ENCODE data around the gene LINGO1.

Gene LINGO1

DNA sequence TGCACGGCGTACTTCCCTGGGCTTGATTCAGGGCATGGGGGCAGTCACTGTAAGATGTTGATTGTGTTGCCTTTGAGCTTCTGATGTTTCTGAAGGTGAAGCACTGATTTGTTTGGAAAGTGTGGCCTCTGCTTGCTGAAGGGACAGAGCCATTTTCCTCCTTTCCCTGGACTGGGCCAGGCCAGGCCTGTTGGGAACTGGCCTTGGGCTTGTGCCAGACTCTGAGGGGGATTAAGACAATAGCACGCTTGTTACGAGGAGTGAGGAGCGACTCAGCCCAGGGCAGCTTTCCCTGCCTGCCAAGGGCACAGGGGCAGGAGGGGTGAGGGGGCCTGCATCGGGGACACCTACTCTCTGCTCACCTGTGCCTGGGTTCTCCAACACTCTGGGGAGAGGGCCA, 42.9 kb downstream of the LINGO1 start:
- DNase-seq, result no peak

DNA sequence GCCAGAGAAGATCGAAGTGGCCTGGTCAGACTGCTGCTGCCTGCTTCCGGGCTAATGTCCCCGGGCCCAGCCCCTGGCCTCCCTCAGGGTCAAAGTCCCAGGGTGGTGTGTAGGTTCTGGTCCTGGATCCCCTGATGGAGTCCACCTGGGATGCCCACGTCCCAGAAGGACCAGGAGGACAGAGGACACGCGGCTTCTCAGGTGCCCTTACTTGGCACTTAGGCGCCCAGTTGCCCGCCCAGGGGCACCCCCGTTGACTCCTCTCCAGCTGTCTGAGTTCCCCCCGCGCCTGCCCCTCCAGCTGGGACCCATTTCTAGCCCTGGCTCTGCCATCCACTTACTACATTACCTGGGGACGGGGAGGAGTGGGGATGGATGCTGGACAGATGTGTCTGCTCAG, 44.6 kb downstream of the LINGO1 start:
- no peak for DNase-seq

DNA sequence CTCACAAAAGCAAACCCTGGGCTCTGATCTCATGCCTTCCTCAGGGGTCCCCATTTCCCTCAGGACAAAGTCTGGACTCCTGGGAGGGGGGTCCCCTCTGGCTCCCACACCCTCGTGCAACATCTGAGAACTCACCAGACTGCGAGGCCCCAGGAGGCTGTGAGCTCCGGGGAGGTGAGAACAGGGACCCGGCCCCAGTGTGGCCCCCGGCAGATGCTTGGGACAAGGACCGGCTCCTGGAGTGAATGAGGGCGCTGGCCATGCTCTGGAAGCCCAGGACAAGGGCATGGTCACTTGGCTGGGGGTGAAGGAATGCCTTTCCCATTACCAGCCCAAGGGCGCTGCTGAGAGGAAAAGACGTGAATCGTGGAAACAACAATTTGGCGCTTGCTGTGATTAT, 48.0 kb downstream of the LINGO1 start:
- DNase-seq, result no peak

DNA sequence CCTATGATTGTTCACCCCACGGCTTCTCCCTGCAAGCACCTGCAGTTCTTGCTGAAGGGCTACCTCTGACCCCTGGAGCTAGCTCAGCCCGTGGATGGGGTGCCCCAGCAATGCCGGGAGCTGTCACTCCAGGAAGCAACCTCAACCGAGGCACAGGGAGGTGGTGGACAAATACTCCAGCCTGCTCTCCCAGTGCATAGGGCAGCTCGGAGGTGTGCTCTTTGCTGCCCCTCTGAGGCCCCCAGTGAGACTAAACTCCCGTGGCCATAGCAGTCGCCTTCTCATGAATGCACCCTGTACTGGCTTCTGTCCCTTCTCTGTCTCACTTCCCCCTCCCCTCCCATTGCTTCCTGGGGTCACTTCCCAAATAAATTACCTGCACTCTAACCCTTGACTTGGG, 48.5 kb downstream of the LINGO1 start:
- no peak for DNase-seq

DNA sequence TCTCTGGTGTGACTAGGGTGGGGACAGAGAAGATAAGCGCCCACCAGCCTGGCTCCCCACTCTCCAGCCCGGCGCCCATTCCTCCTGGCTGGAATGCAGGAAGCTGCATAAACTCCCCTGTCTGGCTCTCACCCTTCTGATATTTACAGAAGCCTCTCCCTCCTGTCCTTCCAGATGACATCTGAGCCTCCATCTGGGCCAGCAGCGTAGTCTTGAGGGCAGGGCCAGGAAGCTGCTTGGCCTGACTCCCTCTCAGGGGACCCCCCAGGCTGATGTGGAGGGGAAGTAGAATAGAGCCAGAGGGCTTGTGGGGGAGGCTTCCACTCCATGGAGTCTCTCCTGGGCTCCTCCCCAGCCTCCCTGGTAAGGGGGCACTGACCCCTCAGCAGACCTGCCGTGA, 49.9 kb downstream of the LINGO1 start:
- DNase-seq, result no peak

DNA sequence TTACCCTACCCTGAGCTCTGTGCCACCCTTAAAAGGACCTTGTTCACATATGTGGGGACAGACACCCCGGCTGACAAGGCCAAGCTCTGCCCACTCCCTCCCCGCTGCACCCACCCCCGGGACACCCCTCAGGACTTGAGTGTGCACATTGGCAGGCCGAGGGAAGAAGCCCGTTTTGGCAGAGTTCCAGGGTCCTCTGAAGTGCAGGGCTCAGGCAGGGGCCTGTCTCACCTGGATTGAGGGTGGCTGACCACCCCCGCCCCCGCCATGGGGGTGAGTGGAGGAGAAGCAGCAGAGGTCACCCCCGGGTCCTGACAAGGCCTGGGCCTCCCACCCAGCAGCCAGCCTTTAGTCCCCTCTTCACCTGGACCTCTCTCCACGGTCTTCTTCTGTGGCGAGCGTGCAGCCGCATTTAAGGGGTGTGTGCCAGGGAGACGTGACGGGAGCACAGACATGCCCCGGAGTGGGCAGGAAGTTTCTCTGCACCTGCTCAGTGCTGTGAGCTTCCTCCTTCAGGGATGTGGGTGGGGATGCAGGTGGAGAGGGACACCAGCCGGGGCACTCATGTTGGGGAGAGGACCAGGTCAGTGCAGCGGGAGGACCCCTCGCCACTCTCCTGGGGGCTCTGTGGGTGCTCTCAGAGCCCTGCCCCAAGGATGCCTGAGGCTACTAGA, 50.7 kb downstream of the LINGO1 start:
- DNase-seq, result no peak

DNA sequence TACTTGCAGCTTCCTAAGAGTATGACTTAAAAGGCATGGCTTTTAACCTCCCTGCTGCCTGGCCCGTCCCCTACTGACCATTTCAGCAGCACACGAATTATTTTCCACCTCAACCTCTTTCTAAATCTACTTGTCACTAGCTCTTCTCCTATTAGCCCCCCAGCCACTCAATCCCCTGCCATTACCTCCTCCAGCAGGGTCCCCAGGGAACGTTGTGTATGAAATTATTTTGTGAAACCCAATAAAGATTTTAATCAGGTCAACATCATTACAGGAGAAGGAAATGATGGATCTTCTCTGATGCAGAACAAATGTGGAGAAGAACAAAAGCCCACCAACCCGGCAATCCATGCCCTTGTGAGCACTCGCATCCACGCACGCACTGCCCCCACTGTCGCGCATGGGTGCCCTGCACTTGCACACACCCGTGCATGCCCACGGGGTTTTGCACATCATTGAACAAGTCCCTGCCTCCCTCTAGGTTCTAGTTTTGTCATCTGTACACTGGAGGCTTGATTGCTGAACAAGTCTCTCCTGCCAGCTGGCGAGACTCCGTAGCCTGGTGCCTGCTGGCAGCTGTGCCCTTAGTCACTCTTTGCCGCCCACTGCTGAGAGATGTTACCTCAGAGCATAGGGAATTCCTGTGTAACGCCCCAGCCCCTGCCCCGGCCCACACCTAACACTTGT, 51.6 kb downstream of the LINGO1 start:
- no peak for DNase-seq

DNA sequence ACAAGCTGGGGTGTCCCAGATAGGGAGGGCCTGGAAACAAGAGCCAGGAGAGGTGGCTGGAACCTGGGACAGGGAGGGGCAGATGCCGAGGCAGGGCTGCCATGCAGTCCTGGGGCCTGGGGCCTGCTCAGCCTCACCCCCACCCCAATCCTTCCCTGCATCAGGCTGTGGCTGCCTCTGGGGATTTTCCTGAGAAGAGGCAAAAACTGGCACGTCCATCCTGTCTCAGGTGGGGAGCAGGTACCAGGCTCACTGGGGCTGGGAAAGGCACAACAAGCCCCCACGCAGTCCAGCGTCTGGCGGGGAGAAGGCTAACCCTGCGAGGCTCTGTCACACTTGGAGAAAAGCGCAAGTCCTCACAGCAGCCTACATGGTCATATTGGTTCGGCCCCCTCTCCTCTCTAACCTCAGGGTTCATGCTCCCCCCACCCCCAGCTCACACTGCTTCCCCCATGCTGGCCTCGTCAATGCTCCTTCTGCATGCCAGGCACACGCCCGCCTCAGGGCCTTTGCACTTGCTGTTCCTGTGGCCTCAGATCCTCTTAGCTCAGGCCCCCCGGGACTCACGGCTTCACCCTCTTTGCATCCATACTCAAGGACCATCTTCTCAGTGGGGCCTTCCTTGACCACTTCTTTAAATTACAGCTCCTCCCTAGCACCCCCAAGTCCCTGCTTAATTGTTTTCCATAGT, 53.1 kb downstream of the LINGO1 start:
- no peak for DNase-seq

DNA sequence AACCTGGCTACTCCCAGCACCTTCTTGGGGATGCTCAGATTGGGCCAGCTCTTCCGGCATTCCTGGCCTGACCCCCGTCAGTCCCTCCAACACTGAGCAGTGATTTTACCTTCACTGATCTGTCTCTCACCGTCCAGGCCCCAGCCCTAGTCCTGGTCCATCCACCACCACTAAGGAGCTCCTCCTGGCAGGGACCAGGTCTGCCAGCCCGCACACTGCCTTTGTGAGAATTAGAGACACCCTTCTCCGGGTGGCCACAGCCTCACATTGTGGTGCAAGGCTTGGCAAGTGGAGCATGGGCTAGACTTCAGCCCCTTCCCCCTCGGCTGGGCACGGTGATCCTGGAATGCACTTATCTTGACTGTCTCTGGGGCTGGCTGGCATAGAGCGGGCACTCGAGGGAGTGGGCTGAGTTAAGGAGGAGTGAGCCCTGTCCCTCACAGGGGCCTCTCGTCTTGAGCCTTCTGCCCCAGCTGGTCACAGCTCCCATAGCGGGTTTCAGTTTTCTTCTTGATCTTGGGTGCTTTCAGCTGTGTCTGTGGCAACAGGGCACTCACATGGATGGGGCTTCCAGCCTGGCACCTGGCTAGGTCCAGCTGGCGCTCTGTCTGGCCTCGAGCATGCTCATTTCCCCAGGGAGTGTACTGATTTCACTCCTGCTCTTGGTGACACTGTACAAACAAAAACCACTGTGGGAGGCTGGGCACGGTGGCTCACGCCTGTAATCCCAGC, 53.9 kb downstream of the LINGO1 start:
- no peak for DNase-seq

DNA sequence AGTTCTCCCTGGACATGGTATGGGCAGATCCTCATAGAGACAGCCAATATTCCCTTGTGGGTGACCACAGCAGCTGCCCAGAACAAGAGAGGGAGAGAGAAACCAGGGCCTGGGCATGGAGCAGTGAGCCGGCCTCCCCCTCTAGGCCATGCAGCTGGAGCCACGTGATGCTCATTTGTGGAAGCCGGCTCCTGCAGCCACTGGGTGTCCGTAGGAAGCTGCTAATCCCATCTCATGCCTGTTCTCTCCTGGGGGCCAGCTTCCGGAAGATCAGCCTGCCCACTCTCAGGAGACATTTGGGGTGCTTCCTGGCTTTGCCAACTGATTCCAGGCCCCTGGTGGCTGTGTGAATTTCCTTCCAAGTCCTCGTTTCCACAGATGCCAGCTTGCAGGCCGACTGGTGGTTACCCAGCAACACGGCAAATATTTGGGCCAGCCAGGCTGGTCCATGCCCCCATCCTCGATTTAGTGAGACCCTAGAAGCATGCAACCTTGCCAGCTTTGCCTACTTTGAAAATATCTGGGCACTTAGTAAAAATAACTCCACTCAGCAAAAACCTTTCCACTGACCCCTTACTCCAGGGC, 55.3 kb downstream of the LINGO1 start:
- no peak for DNase-seq

DNA sequence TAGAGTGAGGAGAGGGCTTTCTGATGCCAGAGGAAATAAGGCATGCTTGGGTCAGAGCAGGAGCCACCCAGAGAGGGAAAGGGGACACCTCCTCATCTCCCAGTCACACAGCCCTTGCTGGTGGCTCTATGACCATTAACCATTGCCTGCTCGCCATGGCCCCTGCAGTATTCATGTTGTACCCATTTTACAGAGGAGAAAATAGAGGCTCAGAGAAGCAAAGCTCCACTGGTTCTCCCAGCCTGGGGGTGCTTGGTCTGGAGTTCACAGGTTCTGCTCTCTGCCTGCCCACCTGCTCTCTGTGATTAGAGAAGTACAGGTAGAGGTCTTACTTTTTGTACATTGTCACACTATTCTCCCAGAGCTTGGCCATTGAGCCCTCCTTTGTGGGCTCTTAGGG, 56.2 kb downstream of the LINGO1 start:
- DNase-seq, result no peak

DNA sequence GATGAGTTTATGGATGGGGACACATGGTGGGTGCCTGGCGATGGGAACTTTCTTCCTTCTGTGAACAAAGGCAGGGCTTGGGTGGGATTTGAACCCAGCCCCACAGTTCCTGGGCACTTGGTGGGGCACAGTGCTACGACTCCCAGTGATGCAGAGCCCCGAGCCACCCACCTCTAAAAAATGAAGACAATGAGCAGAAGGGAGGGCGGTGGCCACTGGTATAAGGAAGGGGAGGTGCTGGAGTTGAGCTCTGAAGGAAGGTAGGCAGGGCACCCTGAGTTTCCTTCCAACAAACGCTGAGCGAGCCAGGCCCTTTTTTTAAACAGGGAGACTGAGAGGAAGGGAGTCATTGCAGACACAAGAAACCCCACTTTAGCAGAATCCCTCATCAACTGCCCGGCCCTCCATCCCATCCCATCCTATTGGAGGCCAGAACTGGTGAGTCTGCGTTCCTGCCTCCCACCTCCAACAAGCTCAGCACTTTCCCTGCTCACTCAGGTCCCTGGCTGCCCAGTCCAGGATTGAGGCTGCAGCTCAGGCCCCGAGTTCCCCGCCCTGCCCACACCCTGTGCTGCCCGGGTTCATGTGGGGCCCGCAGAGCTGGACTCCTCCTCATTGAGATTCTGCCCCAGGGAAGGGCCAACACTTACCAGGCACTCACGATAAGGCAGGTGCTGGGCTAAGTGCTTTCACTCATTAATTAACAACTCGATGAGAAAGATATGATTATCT, 57.3 kb downstream of the LINGO1 start:
- DNase-seq, result no peak

DNA sequence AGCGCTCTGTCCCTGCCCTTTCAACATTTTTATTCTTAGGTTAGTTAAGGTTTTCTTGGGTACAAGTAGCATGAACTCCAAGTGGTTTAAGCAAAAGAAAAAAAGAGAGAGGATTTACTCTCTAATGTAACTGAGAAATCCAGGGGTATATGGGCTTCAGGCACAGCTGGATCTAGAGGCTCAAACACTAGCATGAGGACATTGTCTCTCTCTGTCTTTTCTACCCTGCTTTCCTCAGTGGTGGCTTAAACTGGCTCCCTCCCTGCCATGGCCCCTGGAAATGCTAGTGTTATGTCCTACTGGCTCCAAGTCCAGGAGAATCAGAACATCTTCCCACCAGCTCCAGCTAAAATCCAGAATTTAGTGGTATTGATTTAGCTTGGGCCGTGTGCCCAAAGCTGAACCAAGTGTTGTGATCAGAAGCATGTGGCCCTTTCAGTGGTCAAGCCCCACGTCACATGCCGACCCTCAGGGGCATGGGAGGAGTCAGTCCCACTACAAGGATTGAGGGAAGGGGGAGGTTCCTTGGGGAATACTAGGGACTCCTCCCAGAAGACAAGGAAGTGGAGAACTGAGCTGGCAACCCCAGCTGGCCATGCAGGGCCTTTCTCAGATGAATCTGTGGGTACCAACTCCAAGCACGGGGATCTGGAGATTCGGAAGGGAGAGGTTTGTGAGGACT, 58.0 kb downstream of the LINGO1 start:
- no peak for DNase-seq

DNA sequence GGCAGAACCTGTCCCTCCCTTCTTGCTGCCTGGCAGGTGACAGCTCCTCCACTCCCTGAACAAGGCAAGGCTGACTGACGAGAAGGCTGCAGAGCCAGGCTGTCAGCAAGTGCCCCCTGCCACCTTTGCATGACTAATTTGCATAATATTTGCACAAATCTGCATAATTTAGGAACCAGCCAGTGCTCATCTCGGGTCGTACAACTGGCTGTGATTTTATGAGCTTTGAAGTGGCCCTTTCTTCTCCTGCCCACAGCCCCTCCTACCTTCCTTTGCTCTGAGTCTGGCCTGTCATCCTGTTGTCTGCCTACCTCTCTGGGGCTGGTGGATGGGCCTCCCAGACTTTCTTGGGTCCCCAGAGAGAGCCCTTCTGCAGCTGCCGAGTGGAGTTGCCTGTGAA, 58.9 kb downstream of the LINGO1 start:
- no peak for DNase-seq

DNA sequence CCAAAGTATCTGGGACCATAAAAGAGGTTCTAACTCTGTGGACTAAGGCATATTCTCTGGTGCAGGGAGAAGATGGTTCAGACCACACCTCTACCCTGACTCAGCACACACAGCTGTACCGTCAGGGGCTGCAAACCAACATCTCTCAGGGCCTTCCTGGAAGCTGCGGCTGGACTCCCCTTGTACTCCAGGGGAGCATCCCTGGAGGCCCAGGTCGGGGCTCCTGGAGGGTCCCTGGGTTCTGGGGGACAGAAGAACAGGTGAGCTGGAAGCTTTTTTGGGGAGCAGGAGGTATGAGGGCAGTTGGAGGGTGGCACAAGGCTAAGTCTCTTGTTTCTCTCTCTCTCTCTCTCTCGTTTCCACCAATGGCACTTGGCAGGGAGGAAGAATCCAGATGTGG, 60.5 kb downstream of the LINGO1 start:
- DNase-seq, result no peak

DNA sequence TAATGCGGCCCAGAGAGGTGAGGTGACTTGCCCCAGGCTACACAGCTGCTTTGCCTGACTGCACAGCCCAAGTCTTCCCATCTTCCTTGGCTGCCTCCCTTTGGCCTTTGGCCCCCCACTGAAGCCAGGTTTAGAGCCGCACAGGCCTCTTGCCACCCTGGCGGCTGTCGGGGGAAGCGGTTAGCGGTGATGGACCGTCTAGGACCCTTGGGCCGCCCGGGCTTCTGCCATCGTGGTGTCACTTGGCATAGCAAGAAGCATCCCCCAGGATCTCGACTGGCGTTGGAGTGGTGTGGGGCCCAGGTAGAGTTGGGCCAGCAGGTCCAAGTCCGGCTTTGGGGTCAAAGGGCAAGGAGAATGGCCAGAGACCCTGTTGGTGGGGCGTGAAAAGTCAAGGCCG, 61.0 kb downstream of the LINGO1 start:
- DNase-seq, result no peak

DNA sequence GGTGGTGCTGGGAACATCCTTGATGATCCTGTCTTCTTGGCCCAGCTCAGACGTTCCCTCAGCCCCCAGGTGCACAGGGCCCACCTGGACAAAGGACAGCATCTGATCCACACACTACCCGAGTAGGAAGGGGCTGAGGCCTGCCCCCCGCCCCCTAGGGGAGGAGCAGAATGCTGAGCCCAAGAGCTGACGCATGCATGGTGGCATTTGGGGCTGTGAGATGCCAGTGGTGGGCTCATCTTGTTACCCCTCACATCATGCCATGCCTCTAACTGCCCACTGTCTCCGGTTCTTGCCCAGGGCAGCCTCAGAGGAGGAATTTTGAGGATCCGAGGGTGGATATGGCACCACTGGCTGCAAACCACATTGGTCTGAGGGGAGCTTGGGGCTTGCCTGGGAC, 61.5 kb downstream of the LINGO1 start:
- DNase-seq, result no peak

DNA sequence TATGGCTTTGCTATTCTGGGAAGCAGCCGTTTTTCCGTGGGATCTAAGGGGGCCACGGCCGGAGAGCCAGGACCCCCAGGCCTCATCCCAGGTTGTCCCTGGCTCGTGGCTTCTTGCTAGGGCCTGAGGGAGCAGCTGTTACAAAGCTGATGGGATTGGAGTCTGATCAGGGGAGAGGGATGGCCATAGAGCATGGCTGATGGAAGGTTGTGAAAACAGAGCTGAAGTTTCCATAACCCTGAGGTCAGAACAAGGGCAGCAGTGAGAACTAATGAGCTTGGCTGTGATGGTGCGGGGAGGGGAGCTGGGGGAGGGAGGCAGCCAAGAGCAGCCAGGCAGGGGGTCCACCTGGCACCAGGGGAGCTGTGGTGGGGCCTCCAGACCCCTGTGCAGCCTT, 63.0 kb downstream of the LINGO1 start:
- DNase-seq, result no peak

DNA sequence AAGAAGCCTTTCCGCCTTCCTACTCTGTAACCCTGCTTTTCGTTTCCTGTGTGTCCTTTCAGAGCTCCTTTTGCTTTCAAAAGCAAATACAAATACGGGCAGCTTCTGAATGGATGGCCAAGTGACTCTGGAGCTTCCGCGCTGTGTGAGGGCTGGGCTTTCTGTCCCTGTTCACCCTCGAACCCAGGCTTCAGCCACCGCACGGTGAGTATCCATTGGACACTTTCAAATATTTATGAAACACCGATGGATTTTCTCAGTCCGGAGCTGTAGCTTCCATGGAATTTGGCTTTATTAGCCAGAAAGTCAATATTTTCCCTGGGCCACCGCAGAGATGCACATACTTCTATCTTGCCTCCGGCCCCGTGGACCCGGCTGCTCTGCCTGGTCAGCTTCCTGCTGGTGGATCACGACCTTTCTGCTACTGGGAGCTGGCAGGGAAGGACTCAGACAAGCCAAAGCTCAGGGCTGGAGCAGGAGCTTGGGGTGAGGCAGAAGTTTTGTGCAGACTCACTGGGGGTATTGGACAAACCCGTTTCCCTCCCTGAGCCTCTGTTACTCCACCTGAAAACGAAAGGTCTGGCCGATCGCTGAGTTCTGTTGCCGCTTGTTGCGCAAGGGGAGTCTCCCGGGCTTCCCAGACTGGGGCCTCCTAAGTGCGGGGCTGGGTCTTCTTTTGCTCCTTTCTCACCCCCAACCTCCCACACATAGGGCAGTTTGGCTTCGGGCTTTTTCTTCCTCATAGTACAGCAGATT, 63.6 kb downstream of the LINGO1 start:
- DNase-seq, result no peak

DNA sequence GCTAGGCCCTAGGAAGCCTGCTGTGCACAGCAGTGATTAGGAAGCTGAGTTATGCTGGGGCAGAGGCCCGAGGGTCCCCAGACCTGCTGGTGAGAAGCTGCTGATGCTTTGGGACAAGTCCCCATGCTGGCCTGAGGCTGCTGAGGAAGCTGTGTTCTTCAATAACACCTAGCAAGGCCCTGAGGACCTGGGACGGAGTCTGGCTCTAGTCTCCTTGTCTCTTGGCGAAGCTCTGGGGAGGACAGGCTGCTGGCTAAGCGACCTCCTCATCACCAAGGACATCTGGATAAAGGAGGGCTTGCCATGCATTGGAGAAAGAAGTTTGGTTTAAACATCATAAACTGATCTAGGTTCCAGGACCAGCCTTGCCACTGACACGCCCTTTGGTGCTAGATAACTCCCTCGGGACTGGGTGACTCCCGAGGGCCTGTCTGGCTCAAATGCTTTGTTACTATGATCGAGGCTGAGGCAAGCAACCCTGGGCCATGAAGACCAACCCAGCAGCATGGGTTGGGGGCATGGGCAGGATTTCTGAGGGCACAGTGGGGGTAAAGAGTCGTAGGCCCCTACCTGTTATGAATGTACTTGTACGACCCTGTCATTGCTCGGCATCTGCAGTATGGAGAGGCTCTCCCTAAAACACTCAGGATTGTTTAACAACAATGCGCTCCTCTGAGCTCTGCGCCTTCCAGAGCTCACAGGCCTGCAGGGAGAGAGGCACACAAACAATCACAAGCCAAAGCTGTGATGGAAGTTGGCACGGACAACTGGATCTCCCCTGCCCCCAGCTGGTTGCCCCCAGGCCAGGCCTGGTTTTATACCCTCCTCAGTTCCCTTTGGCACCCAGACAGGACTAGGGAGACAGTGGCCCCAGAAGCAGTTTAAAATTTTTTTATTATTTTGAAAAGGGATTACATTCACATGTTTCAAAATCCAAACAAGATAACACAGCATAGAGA, 64.4 kb downstream of the LINGO1 start:
- no peak for DNase-seq
